ENCODE measurements around the gene PAPPA2. TPM values are rescaled to one million over a fixed set of nuclear protein-coding genes. Genes with fewer than 3 reads are reported as not detected.

Gene PAPPA2
- total and polyA plus RNA-seq, 2 of the 8 experiments (the other 6 are each of a cell fraction or from before 2014, with no cell fraction given), result 0.08 to 0.88 TPM

DNA sequence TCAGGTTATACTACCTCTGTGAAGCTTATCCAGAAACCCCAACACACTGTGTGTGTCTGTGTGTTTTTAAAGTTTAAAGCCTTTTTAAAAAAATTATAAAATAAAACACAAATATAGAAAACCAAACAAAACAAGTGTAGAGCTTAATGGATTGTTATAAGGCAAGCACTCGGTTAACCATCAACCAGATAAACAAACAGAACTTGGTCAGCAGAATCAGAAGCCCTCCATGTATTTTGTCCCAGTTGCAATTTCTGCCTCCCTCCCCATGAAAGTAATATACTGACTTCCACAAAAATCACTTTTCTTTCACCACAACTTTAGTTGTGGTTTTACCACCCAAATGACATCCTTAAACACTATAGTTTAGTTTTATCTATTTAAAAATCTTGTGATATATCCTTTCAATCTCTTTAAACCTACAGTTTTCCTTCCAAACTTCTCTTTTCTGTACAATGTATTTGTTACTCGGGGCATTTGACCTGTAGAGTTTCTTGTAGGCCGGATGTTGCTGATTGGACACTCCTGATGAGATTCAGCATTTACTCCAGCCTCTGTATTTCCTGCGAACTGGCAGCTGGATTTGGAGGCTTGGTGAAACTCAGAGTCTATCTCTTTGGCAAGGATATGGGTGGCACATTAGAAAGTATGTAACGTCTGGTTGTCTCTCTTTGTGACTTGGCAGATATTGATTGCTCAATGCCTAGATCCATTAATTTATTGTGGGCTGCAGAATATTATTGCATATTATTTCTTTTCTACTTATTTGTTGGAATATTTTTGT, 8.6 kb downstream of the PAPPA2 start:
- no peak overlapping the region for H2BK20ac ChIP-seq (ENCODE audit: low read length)
- no peak overlapping the region for H3K4me3 ChIP-seq (ENCODE audit: extremely low read depth in 1 of 4, insufficient read depth in 2 of 4, low read depth in 3 of 4, low read length in 4 of 4)
- 92% methylated on average over 5 of the region's 5 CpGs; no CpG with 5 or more reads in 1 of the 2 experiments for WGBS, 2 experiments (ENCODE audit: extremely low coverage in 1 of 2, insufficient coverage in 1 of 2, insufficient read length in 1 of 2, insufficient replicate concordance in 2 of 2, low coverage in 1 of 2, low lambda C conversion rate in 2 of 2, missing lambda C conversion rate in 1 of 2)
- no peak overlapping the region for H2AFZ ChIP-seq (ENCODE audit: low read length)
- no peaks in the 10 kb centered on the region for H4K20me1 ChIP-seq (replicated peaks in 1 of 2; ENCODE audit: control insufficient read depth in 1 of 2, insufficient read depth in 2 of 2, low read length in 2 of 2)
- no peak overlapping the region for H3K23ac ChIP-seq (ENCODE audit: insufficient read length)
- H3K23me2 ChIP-seq (ENCODE audit: low read depth, low read length), result no peaks in the 10 kb centered on the region
- H3K4ac ChIP-seq (replicated peaks; ENCODE audit: insufficient read length, low read depth, low read length), result no peak overlapping the region
- H3K36me3 ChIP-seq (ENCODE audit: control insufficient read depth in 2 of 4, insufficient read depth in 4 of 4, low read length in 3 of 4), result no peaks in the 10 kb centered on the region
- H3K14ac ChIP-seq (ENCODE audit: insufficient read length), result no peak overlapping the region
- DNase-seq (ENCODE audit: low read depth in 1 of 2, low spot score in 2 of 2) (no peak), FAIRE-seq (no peak)
- no peaks in the 10 kb centered on the region for H3K4me1 ChIP-seq (replicated peaks in 1 of 4; ENCODE audit: control insufficient read depth in 3 of 4, insufficient read depth in 4 of 4, low read length in 3 of 4)
- ChIA-PET CTCF (ENCODE audit: partially characterized antibody) (interaction anchor here (0.8 to 1.3 kb wide), 4 partner anchors 88 to 199 kb away, joined by 3 to 4 read pairs (median 4); no protein-coding TSS in a partner anchor), POLR2A (ENCODE audit: partially characterized antibody) (no interaction called here)
- no peak overlapping the region for H2BK15ac ChIP-seq (ENCODE audit: low read length)
- no peak overlapping the region for H2AK5ac ChIP-seq (ENCODE audit: low read depth, low read length)
- H3K79me2 ChIP-seq (ENCODE audit: control insufficient read depth in 1 of 2, insufficient read depth in 2 of 2, low read length in 2 of 2), result no peaks in the 10 kb centered on the region
- H3K56ac ChIP-seq (replicated peaks; ENCODE audit: insufficient read length, low read depth, low read length), result no peak overlapping the region
- H3K18ac ChIP-seq (ENCODE audit: extremely low read depth, low read length), result no peak overlapping the region
- H2BK12ac ChIP-seq (ENCODE audit: low read depth, low read length), result no peak overlapping the region
- H4K91ac ChIP-seq (replicated peaks; ENCODE audit: insufficient read length, low read length), result no peak overlapping the region
- no peaks in the 10 kb centered on the region for H3K27me3 ChIP-seq (replicated peaks in 1 of 4; ENCODE audit: control insufficient read depth in 3 of 4, extremely low read depth in 1 of 4, insufficient read depth in 3 of 4, low read length in 3 of 4)
- no peaks in the 10 kb centered on the region for H3K79me1 ChIP-seq (ENCODE audit: low read depth, low read length)
- no peak overlapping the region for H4K5ac ChIP-seq (ENCODE audit: insufficient read length, low read depth, low read length)
- H3K27ac ChIP-seq (ENCODE audit: low read depth, low read length), result no peak overlapping the region
- no peak overlapping the region for H4K8ac ChIP-seq (ENCODE audit: extremely low read depth, insufficient read depth, low read length)
- no peak overlapping the region for H3K9ac ChIP-seq (replicated peaks in 1 of 4; ENCODE audit: extremely low read depth in 1 of 4, low read depth in 3 of 4, low read length in 3 of 4)
- no peaks in the 10 kb centered on the region for H3K9me3 ChIP-seq (ENCODE audit: insufficient read depth in 2 of 2, low read depth in 1 of 2, low read length in 1 of 2)
- no peak overlapping the region for H2BK120ac ChIP-seq (replicated peaks; ENCODE audit: low read depth, low read length)
- no peak overlapping the region for H3K4me2 ChIP-seq (ENCODE audit: insufficient read depth in 1 of 2, low read depth in 2 of 2, low read length in 2 of 2)
- H2BK5ac ChIP-seq (ENCODE audit: low read depth, low read length), result no peak overlapping the region
